Bronchial epithelial cell (primary cell): ENCODE data around the gene PDE5A. TPM values are rescaled to one million over a fixed set of nuclear protein-coding genes. Genes with fewer than 3 reads are reported as not detected.

Experiments used
- DNase-seq: peaks from one replicate; pipeline ENCODE4 v3.0.0-alpha.2; 2010; ENCODE audit warnings: low read depth
- FAIRE-seq: peaks from 2 replicates; lab custom pipeline; 2011; peaks lifted over from hg19 to GRCh38; lab: Jason Lieb, UNC
- H3K27me3 ChIP-seq: 2 replicates; pipeline ENCODE4 v1.5.1; 2011; ENCODE audit warnings: low read length; ENCODE audit not compliant: control insufficient read depth, insufficient read depth
- H3K36me3 ChIP-seq: 2 replicates; pipeline ENCODE4 v1.5.1; 2011; ENCODE audit warnings: low read length; ENCODE audit not compliant: control insufficient read depth, insufficient read depth
- H3K4me3 ChIP-seq: 2 replicates; pipeline ENCODE4 v1.5.1; 2011; ENCODE audit warnings: mild to moderate bottlenecking, low read depth, low read length, control low read depth
- total RNA-seq: library from RNA; depleted of rRNA; stranded (reverse); fragments of >200 nt; gene quantifications from 2 replicates; pipeline ENCODE4 v1.2.1, GENCODE V29; 2014
- TF ChIP-seq, protein P1 (sequence below): IDR thresholded peaks from 2 replicates; pipeline ENCODE4 v1.5.1; 2011; ENCODE audit warnings: mild to moderate bottlenecking, moderate library complexity, low read length, control low read depth, inconsistent platforms; ENCODE audit not compliant: insufficient read depth, severe bottlenecking

The PDE5A gene
- total RNA-seq, 1 donor from 2014 or later, result 5.8 TPM

DNA sequence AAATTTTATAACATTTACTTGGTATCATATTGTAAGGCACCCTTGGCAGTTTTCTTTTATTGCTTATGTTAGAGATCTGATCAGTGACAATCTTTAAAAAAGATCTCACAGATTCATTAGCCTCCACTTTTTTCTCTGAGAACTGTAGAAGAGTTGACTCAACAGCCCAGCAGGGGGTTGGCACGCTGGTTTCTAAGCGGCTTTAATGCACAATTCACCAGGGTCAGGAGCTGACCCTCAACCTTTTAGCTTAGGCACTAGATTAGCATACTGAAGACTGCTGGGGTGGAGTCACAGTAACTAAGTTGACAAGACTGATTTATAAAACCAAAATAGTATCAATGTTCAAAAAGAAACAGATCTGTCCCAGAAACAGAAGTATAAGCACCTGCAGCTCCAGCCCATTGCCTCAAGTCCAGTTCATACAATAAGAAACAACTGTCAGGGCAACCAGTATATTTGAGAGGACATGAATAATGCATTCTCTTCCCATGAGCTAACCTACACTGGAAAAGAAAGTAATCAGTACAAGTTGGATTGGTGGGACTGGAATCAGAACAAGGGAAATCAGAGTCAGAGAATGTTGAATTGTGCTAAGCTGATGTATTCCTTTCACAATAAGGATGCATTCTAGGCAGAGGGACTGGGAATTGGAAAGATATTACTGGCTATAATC is 77.6 kb downstream of the PDE5A start:
- H3K27me3 ChIP-seq, result no peaks in the 10 kb centered on the region
- FAIRE-seq (no peak), DNase-seq (peak; percentile 23)
- TF ChIP-seq, protein P1, sequence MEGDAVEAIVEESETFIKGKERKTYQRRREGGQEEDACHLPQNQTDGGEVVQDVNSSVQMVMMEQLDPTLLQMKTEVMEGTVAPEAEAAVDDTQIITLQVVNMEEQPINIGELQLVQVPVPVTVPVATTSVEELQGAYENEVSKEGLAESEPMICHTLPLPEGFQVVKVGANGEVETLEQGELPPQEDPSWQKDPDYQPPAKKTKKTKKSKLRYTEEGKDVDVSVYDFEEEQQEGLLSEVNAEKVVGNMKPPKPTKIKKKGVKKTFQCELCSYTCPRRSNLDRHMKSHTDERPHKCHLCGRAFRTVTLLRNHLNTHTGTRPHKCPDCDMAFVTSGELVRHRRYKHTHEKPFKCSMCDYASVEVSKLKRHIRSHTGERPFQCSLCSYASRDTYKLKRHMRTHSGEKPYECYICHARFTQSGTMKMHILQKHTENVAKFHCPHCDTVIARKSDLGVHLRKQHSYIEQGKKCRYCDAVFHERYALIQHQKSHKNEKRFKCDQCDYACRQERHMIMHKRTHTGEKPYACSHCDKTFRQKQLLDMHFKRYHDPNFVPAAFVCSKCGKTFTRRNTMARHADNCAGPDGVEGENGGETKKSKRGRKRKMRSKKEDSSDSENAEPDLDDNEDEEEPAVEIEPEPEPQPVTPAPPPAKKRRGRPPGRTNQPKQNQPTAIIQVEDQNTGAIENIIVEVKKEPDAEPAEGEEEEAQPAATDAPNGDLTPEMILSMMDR, result no peak
- H3K4me3 ChIP-seq, result no peak overlapping the region
- H3K36me3 ChIP-seq, result no peaks in the 10 kb centered on the region

DNA sequence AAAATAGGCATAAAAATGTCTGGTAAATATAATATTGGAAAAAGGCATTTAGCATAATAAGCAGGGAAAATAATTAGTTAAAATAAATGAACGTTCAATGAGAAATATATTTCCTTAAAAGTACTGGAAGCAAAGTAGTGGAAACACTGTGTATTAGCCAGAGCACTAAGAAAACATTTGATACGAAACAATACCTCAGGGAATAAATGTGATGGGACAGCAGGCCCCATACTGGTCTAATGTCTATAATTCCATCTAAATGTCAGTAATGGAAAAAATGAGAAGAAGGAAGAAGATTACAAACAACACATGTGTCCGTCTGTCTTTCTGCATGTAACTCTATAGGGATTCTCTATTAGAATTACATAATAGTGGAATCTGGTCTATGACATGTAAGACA is 79.0 kb downstream of the PDE5A start:
- TF ChIP-seq, protein P1, result no peak
- FAIRE-seq (no peak), DNase-seq (no peak)
- H3K27me3 ChIP-seq, result no peaks in the 10 kb centered on the region
- no peak overlapping the region for H3K4me3 ChIP-seq
- H3K36me3 ChIP-seq, result no peaks in the 10 kb centered on the region

DNA sequence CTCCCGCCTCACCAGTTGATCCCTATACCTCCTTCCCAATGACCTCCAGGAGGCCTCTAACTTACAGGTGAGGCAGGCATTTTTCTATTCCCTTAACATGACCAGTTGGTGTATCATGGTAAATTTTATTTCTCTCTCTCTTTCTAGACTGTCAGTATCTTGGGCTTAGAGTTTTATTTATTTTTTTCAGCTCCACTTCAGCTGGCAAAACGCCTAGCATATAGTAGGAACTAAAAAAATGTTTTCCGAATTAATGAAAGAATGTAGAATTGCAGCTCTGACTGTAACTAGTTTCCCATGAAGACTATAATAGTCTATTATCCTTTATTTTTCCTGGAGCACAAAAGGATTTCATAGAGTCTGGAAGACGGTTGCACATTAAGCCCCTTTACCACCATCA is 84.8 kb downstream of the PDE5A start:
- no peaks in the 10 kb centered on the region for H3K27me3 ChIP-seq
- no peak overlapping the region for H3K4me3 ChIP-seq
- TF ChIP-seq, protein P1, result no peak
- peaks cover 1% of the 10 kb centered on the region for H3K36me3 ChIP-seq
- no peak for FAIRE-seq
- DNase-seq, result no peak

DNA sequence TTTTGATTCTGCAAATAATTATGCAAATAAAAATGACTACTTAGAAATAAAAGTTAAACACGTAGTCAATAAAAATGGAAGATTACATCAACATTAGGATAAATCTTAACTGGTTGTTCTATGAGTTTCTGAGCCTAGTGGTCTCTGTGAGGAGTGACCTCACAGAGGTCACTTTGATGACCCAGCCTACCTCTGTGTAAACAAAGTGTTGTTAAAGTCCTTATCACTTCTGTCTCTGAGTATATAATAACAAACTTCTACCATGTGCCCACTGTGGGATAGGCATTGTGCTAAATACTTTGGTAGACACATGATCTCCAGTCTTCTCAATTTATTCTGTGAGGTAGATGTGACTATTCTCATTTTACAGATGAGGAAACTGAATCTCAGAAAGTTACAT is 85.4 kb downstream of the PDE5A start:
- TF ChIP-seq, protein P1, result no peak
- FAIRE-seq, result no peak

DNA sequence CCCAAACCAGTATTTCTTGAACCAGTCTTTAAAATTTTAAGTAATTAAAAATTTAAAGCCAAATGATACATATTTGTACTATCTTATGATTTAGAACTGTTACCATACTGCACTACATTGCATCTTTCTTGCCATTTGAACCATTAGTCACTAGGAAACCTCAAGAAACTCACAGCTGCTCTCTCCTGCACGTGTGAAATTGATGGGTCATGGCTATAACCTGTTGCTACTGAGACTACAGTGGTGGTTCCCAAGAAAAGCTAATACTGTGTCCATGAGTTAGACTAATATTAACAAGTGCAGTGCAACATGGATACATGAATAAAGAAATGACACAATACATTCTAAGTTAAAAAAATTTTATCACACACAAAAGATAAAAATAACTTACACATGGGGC is 88.4 kb downstream of the PDE5A start:
- H3K4me3 ChIP-seq, result no peak overlapping the region
- H3K27me3 ChIP-seq, result no peaks in the 10 kb centered on the region
- TF ChIP-seq, protein P1, result no peak
- no peak for DNase-seq
- no peak for FAIRE-seq
- peaks cover 1% of the 10 kb centered on the region for H3K36me3 ChIP-seq

More for the DNA sequence above, 85.4 kb downstream of the PDE5A start:
- Histone ChIP-seq H3K36me3 (peaks cover 1% of the 10 kb centered on the region), H3K27me3 (no peaks in the 10 kb centered on the region), H3K4me3 (no peak overlapping the region)
- no peak for DNase-seq

DNA sequence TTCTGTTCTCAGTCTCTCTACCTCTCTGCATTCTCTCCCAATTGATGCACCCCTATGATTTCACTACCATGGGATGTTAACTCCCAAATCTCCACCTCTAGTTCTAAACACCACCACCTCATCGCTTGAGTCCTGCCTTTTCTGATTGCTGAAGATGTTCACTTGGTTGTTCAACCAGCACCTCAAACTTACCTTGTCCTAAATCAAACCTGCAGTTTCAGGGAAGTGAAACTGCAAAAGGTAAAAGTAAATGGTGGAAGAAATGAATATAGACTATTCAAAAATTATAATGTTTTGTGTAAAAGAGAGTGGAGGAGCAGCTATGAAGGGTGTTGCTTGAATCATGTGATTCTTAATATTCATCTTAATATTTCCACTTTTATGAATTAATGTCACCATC is 91.0 kb downstream of the PDE5A start:
- Histone ChIP-seq H3K36me3 (peaks cover 1% of the 10 kb centered on the region), H3K4me3 (no peak overlapping the region), H3K27me3 (no peaks in the 10 kb centered on the region)
- DNase-seq (no peak), FAIRE-seq (no peak)
- TF ChIP-seq, protein P1, result no peak
